HG02970 (cell line): ENCODE data around the gene DMAP1.
"Not testable (repeated sequence)": the region's sequence is repeated elsewhere in the genome, so short reads cannot be mapped to it uniquely, and the experiment has no call there.

Experiments used
- ATAC-seq: cut with Tn5 transposase; IDR thresholded peaks from one replicate; pipeline ENCODE4 v1.9.1; 2021; ENCODE audit warnings: mild to moderate bottlenecking, moderate library complexity, moderate number of reproducible peaks; ENCODE audit not compliant: unreplicated experiment, low FRiP score

Gene DMAP1, protein sequence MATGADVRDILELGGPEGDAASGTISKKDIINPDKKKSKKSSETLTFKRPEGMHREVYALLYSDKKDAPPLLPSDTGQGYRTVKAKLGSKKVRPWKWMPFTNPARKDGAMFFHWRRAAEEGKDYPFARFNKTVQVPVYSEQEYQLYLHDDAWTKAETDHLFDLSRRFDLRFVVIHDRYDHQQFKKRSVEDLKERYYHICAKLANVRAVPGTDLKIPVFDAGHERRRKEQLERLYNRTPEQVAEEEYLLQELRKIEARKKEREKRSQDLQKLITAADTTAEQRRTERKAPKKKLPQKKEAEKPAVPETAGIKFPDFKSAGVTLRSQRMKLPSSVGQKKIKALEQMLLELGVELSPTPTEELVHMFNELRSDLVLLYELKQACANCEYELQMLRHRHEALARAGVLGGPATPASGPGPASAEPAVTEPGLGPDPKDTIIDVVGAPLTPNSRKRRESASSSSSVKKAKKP

DNA sequence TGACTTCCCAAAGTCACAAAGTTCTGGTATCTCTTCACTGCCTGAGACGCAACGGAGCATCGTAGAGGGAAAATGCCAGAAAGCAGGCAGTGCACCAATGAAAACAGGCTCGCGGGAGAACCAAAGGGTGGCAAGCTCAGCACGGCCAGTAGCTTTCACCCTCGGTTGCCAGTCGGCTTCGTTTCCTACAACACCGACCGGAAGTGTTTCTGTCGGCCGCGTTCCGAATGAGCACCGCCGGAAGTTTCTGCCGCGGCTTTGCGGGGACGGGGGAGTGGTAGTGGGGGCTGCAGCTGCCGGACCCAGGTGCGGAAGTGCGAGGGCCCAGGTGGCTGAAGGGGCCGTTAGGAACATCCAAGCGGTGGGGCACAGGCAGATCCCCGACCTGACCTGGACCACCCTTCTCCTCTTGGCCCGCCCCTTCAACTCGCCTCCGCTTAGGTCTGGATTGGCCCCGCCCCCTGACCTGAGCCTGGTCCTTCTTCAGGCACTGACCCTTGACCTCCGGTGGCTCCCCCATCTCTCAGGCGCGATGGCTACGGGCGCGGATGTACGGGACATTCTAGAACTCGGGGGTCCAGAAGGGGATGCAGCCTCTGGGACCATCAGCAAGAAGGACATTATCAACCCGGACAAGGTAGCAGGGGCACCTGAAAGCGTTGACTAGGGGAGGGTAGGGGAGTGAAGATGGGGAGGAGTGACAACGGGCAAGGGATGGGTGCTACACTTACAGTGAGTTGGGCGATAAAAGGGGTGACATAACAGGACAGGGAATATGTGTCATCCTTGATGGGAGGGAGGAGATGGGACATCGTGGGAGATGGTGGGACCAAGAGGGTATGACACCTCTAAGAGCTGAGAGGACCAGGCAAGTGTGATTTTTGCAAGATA lies at the start of gene DMAP1:
DMAP1 (plus strand) TSS at position 250 of the 891 bp plus-strand sequence; CDS start at position 533, 283 bp downstream.
- peak; percentile 65 for ATAC-seq

DNA sequence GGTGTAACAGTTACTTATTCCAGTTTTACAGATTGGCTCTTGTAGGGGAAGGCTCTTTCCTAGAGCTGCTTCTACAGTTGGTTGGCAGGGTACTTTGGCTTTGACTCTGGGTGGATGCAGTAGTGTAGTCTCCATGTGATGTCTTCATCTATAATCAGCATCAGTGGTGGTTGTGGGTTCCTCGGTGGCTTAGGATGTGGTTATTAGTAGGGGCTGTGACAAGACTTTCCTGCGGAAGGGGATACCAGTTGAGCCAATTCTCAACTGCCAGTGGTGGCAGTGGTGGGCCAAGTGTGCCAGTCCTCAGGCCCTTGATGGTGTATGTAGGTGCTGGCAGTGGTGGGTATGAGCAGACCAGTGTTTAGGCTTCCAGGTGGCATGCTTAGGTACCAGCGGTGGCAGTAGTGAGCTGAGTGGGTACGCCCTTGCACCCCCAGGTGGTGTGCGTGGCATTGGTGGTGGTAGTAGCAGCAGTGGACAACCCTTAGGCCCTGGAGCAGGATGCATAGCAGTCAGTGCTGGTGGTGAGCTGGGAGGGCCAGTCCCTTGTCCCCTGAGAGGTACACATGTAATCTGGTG lies 44.7 kb upstream of the DMAP1 start:
- no peak for ATAC-seq

DNA sequence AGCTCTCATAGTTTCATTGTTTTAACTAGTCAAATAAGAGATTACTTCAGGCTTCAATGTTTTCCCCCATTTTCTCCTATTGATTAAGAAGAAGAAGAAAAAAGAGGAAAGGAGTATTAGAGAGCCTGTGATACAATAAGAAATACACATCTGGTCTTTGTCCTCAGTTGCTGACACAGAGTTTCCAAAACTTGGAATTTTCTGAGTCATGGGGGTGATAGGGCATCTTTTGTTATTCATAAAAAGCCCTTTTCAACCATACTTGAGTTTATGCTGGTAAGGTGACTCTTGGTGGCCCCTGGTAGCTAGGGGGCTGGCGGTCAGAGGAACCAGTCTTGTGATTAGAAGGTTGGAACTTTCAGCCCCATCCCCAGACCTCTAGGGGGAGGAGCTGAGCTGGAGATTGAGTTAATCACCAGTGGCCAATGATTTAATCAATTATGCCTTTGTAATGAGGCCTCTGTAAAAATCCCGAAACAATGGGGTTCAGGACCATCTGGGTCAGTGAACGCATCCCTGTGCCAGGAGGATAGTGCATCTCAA lies 42.9 kb upstream of the DMAP1 start:
- ATAC-seq: no peak

DNA sequence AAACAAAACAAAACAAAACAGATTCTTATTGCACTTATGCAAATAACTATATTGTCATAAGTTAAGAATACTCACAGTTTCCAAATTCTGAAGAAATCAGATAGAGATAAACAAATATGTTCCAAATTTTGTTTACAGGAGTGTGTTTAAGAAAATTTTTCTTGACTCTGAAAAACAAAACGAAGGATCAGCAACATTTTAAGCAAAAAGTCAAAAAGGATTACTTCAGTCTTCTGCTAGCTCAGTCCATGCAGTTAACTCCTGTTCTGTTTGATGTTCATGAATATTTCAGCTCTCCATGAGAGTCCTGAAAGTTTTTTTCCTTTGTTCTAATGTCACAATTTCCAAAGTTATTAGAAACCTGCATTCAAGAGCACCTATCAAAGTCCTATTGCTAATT lies 38.6 kb upstream of the DMAP1 start:
- no peak for ATAC-seq

DNA sequence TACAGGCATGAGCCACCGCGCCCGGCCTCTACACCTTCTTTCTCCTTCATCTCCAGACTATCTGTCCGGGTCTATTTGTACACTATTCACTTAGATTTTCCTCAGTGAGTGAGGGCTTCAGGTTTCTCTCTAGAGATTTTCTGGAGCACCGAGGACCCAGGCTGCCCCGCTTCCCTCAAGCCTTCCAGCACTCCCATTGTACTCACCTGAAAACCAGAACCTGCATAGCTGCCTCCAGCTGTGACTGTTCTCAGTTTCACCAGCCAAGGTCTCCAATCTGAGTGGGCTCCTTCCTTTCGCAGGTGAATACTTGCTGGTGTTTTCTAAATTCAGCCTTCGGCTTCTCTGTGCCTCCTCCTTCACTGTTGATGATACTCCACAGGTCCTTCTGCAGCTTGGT lies 12.9 kb upstream of the DMAP1 start:
- ATAC-seq: no peak

DNA sequence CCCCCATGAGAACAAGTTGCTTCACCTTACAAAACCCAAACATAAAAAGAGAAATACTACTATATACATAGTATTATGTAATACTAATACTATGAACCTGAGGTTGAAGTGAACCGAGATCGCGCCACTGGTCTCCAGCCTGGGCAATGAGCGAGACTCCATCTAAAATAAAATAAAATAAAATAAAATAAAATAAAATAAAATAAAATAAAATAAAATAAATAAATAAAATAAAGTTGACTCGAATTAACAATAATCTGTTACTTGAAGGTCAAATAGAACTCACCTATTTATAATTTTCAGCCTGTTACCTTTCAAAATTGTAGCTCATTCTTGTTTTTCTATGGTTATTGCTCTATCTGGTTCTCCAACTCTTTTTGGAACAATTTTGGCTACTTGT lies 6.7 kb upstream of the DMAP1 start:
- not testable (repeated sequence) for ATAC-seq

DNA sequence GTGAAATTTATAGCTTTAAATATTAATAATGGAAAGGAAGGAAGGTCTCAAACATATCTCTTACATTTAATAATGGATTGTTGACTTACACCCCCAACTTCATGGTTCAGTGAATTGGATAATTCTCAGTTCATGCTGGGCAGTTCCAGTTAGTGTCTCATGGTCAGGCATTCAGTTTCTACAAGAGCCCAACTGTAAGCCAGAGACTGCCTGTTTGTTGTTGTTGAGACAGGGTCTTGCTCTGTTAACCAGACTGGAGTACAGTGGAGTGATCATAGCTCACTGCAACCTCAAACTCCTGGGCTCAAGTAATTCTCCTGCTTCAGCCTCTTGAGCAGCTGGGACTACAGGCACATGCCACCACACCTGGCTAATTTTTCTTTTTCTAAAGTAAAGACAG lies 5.0 kb upstream of the DMAP1 start:
- ATAC-seq: no peak

DNA sequence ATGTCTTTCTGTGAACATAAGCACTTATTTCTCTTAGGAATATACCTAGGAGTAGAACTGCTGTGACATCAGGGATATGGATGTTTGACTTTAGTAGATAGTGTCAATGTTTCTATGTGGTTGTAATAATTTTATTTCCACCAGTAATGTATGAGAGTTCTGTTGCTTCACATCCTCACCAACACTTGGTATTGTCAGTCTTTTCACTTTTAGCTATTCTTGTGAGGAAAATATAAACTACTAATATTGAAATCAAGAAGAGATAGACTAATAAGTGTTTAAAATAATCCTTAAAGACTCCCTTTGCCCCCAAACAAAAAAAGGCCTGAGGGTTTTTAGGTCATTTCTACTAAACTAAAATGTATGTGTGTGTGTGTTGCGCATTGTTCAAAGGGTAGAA lies 2.7 kb upstream of the DMAP1 start:
- ATAC-seq: no peak

DNA sequence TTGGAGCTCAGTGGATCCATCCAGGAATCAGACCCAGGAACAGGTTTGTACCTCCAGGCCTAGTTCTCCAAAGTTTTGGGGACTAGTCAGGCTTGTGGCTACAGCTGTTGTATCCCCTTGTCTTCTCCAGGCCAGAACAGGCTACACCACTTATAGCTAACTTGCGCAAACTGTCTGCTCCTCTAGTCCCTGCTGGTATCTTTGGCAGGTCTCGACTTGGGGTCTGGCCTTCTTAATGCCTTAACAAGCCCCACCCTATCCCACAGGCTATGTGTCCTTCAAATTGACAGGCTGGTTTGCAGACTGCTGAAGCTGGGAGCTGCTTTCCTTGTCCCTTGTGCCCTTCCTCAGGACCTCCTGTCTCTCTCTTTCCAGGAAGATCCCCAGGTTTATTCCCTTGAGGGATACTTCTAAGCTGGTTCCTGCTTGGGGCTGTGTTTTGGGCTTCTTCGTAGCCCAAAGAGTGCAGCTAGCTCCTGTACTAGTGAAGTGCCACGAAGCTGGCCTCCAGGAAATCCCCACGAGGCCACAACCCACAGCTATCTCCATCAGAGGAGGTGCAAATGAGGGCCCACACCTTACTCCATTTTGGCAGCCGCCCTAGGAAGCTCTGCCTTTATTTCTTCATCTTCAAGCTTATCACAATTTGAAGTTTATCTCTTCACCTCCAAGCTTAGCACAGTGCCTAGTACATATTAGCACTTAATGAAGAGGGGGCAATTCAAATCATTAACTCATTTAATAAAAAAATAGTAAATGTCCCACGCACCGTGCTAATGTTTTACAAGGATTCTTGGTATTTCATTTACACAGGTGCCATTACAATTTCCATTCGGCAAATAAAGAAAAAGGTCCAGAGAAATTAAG lies 683 bp upstream of the DMAP1 start:
- no peak for ATAC-seq

DNA sequence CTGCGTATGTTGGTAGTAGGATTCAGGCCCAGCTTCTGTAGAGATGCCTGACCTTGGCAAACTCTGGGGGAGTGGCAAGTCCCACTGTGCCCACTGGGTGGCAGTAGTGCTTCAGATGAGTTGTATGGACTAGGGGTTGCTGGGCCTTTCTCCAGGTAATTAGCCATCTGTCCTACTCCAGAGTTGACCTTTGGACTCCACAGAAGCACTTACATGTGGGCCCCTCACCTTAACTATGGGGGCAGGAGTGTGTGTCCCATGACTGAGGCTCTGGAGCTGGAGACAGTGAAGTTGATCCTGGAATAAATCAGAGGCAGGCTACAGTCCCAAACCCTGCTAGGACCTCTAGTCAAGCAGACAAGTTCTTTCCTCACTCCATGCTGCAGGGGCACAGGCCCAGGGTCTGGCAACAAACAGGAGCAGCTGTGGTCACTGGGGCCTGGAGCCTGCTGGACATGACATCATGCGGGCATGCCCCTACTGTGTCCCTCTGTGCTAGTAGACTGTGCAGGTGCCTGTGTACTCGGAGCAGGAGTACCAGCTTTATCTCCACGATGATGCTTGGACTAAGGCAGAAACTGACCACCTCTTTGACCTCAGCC lies 4.6 kb downstream of the DMAP1 start:
- no peak for ATAC-seq

DNA sequence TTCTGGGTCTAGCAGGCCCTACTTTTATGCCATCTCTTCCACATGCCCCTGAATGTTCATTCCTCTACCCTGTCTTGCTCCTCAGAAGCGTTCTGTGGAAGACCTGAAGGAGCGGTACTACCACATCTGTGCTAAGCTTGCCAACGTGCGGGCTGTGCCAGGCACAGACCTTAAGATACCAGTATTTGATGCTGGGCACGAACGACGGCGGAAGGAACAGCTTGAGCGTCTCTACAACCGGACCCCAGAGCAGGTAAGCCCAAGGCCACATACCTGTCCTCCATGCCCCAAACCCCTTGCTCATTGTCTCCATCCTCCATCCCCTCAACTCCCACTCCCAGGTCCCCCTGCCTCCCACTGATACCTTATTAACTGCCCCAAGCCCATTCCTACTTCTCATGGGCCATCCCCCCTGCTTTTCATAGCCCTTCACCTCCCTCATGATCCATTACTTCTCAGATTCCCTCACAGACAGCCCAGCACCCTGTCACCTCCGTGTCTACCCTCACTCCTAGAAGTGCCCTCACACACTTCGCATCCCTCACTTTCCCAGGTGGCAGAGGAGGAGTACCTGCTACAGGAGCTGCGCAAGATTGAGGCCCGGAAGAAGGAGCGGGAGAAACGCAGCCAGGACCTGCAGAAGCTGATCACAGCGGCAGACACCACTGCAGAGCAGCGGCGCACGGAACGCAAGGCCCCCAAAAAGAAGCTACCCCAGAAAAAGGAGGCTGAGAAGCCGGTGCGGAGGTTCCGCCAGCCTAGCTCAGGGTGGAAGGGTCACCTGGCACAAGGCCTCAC lies 5.4 kb downstream of the DMAP1 start:
- no peak for ATAC-seq

DNA sequence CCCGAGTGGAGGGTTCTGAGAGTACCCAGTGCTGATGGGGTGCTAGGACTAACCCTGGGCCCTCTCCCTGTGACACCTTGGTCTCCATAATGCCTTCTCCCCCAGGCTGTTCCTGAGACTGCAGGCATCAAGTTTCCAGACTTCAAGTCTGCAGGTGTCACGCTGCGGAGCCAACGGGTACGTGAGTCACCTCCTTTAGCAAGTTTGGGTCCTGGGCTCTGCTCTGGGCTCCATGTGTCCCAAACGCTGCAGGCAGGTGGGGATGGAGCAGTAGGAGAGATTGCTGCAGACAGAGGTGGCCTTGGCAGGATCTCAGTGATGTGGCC lies 6.0 kb downstream of the DMAP1 start:
- ATAC-seq: no peak

DNA sequence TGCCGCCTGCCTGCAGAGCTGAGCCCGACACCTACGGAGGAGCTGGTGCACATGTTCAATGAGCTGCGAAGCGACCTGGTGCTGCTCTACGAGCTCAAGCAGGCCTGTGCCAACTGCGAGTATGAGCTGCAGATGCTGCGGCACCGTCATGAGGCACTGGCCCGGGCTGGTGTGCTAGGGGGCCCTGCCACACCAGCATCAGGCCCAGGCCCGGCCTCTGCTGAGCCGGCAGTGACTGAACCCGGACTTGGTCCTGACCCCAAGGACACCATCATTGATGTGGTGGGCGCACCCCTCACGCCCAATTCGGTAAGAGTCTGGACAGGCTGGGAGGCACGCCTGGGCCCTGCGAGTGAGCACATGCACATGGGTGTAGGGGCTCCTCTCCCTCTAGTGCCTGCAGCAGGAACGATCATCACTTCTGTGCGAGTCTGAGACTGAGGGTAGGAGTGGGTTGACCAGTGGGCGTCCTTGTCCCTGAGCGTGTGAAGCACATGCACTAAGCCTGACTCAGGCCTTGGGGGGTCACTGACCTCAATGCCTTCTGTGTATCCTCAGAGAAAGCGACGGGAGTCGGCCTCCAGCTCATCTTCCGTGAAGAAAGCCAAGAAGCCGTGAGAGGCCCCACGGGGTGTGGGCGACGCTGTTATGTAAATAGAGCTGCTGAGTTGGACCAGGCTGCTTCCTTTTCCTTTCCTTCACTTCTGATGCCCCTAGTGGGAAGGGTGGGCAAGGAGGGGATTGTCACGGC lies 6.9 kb downstream of the DMAP1 start:
- ATAC-seq: no peak

DNA sequence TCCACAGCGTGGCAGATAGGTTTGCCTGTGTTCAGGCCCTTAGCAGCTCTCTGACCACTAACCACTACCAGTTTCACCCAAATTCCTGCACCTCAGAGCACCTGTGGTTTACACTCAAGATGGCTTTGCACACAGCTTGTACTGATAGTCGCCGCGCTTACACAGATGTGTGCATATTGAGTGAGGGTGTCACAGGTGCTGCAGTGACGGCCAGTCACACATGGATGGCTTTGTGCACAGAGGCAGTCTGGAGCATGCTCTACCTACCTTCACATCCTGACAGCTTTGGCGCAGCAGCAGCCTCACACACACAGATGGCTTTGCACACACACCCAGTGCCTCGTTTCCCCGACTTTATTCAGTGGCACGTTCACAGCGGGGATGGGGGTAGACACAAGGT lies 7.5 kb downstream of the DMAP1 start:
- no peak for ATAC-seq

DNA sequence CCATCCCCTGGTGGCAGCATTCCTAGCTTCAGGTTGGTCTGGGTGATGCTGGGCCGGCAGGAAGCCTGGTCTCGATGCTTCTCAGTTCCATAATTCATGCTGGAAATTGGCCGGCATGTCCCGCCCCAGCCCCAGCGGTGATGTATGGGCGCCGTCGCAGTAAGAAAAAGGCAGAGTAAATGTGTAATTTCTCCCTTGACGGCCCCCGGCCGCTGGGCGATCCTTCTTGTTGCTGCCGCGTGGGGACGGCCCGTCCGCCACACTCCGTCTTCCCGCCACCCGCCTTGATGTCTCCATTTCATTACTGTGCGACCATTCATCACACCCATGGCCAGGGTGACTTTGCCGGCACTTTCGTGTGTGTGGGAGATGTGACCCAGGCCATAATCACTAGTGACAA lies 8.5 kb downstream of the DMAP1 start:
- no peak for ATAC-seq

DNA sequence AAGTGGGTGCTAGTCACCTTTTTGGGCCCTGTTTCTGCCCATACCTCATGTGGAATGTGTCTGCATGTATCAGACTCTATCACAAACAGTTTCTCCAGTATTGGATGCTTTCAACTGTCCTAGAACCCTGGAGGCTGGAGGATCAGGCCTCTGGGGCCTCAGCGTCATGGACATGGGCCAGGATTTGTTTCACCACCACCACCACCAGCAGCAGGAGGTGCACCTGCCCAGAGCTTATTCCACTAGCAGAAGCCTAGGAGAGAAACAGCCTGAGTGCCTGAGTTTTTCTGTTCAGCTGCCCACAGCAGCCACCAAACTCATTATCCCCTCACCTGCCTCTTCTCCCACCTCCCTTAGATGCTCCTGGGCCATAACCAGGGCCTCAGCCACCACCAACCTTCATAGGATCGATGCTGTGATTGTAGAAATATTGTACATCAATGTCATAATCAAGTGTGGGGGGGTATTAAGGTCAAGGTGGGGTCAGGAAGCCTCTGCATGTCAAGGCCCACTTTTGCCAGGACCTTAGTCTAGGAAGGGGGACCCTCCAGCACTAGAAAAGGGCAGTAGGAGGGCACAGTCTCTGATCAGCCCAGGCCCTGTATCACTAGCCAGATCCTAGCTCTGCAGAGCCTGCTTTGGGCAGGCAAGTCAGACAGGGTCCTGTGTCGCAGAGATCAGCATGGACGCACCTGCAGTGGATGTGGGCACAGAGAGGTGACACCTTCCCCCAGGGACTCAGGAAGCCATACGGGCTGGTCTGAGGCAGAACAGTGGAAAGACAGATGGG lies 9.3 kb downstream of the DMAP1 start:
- ATAC-seq: no peak

DNA sequence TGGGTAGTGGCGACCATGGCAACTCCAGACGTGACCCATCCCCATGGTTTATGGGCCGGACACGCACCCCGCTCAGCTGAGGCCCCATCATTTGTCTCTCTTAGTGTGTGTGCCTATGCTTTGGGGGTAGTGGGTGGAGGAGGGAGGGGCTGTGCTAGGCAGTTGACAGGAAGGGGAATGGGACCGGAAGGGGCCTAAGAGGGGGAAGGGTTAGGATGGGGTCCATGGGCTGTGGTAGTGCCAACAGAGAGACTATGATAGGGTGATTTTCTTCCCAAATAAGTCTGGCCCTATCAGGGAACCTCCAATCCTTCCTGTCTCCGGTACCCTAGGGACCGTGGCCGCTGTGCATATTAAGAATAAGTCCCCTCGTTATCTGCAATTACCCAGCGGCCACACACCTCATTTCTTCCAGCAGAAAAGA lies 9.9 kb downstream of the DMAP1 start:
- no peak for ATAC-seq
